Breast epithelium (tissue), 4 donors: ENCODE data around the gene DET1. TPM values are rescaled to one million over a fixed set of nuclear protein-coding genes. Genes with fewer than 3 reads are reported as not detected.

Source experiments
- DNase-seq, 2 donors: peaks; one replicate each; pipeline ENCODE4 v3.0.0-alpha.2; 2019; ENCODE audit warnings: low spot score in 2 of 2
- H3K27ac ChIP-seq, 2 donors: fragments of 200-600 bp; sonication (generic) in 1 of 2; one replicate each; pipeline ENCODE4 v1.5.1; 2016 to 2019; ENCODE audit warnings: mild to moderate bottlenecking in 1 of 2
- H3K27me3 ChIP-seq, 2 donors: fragments of 200-600 bp; sonication (generic) in 1 of 2; one replicate each; pipeline versions ENCODE4 v1.5.1 to v1.6.0; 2017 to 2019; ENCODE audit warnings: control low read depth in 1 of 2, mild to moderate bottlenecking in 1 of 2
- H3K36me3 ChIP-seq: fragments of 200-600 bp; one replicate; pipeline ENCODE4 v1.5.1; 2019
- H3K4me1 ChIP-seq, 2 donors: fragments of 200-600 bp; sonication (generic); one replicate each; pipeline ENCODE4 v1.5.1; 2016 to 2019; ENCODE audit warnings: control low read depth in 1 of 2
- H3K4me3 ChIP-seq, 3 donors: fragments of 200-600 bp; sonication (generic); 1 replicate in 2 of 3; 2 replicates in 1 of 3; pipeline ENCODE4 v1.5.1; 2016 to 2019; ENCODE audit warnings: mild to moderate bottlenecking in 3 of 3, moderate library complexity in 2 of 3
- H3K9me3 ChIP-seq, 2 donors: fragments of 200-600 bp; sonication (generic) in 1 of 2; one replicate each; pipeline ENCODE4 v1.5.1; 2016 to 2019; ENCODE audit warnings: control low read depth in 1 of 2
- POLR2A ChIP-seq: fragments of 450-650 bp; IDR thresholded peaks from one replicate; pipeline ENCODE4 v1.6.1; 2016; ENCODE audit warnings: antibody characterized with exemption, mild to moderate bottlenecking, moderate library complexity
- POLR2AphosphoS5 ChIP-seq, 3 donors: sonication (generic); formaldehyde crosslinking; IDR thresholded peaks; one replicate each; pipeline ENCODE4 v1.6.1; 2017; ENCODE audit warnings: antibody characterized with exemption in 3 of 3
- intact Hi-C: fragments of 100-400 bp; cut with DNase I; formaldehyde crosslinking; loops from one replicate; pipeline ENCODE4 v1.15.1; 2023; ENCODE audit warnings: low total_unique reads
- total RNA-seq, 3 donors: library from RNA; depleted of rRNA; stranded (reverse); fragments of >200 nt; gene quantifications; one replicate each; pipeline ENCODE4 v1.1.0, GENCODE V29; 2016
- TF ChIP-seq, protein P1 (sequence below), 3 donors: fragments of 450-650 bp; IDR thresholded peaks; one replicate each; pipeline ENCODE4 v1.5.1; 2016 to 2017; ENCODE audit warnings: antibody characterized with exemption in 3 of 3, mild to moderate bottlenecking in 3 of 3, moderate library complexity in 3 of 3

DET1 gene
- total RNA-seq: 10 to 100 TPM in 2 of 3 donors, 1 to 10 TPM in 1; 7.2 to 19.6 (median 12.1) TPM

DNA sequence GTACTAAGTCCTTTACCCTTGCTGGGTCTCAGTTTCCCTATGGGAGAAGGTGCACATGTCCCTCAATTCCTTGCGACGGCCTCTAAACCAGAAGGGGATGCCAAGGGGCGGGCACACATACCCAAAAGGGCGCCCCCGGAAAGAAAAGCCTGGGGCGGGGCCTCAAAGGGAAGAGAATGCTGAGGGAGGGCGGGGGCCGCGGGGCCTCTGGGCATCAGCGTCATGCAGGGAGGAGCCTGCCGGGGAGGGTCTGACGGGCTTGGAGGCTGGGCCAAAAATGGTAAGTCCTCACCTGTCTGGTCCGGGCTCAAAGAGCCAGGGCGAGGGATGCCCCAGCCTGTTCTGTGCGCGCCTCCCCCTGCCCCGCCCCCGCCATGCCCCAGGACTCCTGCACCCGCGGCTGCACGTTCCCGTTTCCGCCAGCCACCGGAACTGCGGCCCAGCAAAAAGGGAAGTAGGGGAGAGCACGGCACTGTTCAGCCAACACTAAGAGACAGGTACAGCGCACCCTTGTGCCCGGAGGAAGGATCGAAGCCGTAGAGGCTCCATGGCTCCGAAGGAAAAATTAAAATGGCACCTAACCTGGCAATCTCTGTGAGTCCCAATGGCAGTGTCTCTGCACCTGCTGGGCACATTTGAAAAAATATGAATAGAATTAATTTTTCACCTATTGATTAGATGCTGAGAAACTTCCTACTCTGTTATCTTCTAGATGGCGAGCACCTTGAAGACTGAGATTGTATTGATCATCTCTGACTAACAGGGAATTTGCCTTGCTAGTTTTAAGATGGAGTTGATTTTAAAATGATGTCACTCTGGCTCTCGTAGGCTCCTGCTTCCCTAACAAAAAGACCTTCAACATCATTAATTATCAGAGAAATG, at the start of gene DET1:
Gene DET1, minus strand, starts transcription at position 434 of the 882 bp plus-strand sequence. CDS start 14,976 bp downstream, outside the sequence.
- no peaks in the 10 kb centered on the region for H3K36me3 ChIP-seq
- peak within 1 kb of the TSS; percentile 83 to 95 for H3K27ac ChIP-seq
- no peaks in the 10 kb centered on the region for H3K9me3 ChIP-seq
- no peaks in the 10 kb centered on the region for H3K27me3 ChIP-seq
- H3K4me3 ChIP-seq: peak within 1 kb of the TSS; percentile 63 to 78 (median 76)
- intact Hi-C loops: no loop called here
- H3K4me1 ChIP-seq: no peaks in the 10 kb centered on the region
- TF ChIP-seq, protein P1, sequence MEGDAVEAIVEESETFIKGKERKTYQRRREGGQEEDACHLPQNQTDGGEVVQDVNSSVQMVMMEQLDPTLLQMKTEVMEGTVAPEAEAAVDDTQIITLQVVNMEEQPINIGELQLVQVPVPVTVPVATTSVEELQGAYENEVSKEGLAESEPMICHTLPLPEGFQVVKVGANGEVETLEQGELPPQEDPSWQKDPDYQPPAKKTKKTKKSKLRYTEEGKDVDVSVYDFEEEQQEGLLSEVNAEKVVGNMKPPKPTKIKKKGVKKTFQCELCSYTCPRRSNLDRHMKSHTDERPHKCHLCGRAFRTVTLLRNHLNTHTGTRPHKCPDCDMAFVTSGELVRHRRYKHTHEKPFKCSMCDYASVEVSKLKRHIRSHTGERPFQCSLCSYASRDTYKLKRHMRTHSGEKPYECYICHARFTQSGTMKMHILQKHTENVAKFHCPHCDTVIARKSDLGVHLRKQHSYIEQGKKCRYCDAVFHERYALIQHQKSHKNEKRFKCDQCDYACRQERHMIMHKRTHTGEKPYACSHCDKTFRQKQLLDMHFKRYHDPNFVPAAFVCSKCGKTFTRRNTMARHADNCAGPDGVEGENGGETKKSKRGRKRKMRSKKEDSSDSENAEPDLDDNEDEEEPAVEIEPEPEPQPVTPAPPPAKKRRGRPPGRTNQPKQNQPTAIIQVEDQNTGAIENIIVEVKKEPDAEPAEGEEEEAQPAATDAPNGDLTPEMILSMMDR (IDR thresholded peaks at IDR 0.05): peak in 2 of 3 donors; percentile 43 to 58
- TF ChIP-seq POLR2AphosphoS5 (IDR thresholded peaks at IDR 0.05) (peak in 2 of 3 donors; percentile 31 to 58), POLR2A (no peak)
- peak; percentile 92 to 93 for DNase-seq

DNA sequence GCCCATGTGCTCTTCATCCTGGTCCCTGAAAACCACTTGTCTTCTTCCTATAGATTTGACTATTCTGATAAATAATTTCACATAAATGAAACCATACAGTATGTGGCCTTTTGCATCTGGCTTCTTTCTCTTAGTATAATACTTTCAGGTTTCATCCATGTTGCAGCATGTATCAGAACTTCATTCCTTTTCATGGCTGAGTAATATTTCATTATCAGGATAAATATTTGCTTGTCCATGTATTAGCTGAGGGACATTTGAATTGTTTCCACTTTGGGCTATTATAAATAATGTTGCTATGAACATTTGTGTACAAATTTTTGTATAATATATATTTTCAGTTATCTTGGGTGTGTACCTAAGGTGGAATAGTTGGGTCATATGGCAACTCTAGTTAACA, 44.9 kb upstream of the DET1 start:
- Histone ChIP-seq H3K36me3 (no peaks in the 10 kb centered on the region), H3K27ac (no peak overlapping the region), H3K27me3 (no peaks in the 10 kb centered on the region), H3K4me1 (no peaks in the 10 kb centered on the region), H3K4me3 (no peak overlapping the region), H3K9me3 (no peaks in the 10 kb centered on the region)
- DNase-seq: no peak
- intact Hi-C loops: no loop called here
- TF ChIP-seq POLR2A (no peak), POLR2AphosphoS5 (IDR thresholded peaks at IDR 0.05) (no peak)
- TF ChIP-seq, protein P1 (IDR thresholded peaks at IDR 0.05): no peak

DNA sequence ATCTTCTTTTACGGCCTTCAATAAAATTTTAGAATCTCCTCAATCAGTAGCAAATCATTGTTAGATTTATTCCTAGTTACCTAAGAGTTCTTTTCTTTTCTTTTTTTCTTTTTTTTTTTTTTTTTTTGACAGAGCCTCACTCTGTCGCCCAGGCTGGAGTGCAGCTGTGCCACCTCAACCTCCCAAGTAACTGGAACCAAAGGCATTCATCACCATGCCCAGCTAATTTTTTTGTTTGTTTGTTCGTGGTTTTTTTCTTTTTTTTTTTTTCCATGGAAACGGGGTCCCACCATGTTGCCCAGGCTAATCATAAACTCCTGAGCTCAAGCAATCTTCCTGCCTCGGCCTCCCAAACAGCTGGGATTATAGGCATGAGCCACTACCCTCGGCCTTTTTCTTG, 44.3 kb upstream of the DET1 start:
- intact Hi-C loops: no loop called here
- Histone ChIP-seq H3K9me3 (no peaks in the 10 kb centered on the region), H3K27ac (no peak overlapping the region), H3K4me1 (no peaks in the 10 kb centered on the region), H3K4me3 (no peak overlapping the region), H3K36me3 (no peaks in the 10 kb centered on the region), H3K27me3 (no peaks in the 10 kb centered on the region)
- TF ChIP-seq POLR2AphosphoS5 (IDR thresholded peaks at IDR 0.05) (no peak), POLR2A (no peak)
- TF ChIP-seq, protein P1 (IDR thresholded peaks at IDR 0.05): no peak
- no peak for DNase-seq

DNA sequence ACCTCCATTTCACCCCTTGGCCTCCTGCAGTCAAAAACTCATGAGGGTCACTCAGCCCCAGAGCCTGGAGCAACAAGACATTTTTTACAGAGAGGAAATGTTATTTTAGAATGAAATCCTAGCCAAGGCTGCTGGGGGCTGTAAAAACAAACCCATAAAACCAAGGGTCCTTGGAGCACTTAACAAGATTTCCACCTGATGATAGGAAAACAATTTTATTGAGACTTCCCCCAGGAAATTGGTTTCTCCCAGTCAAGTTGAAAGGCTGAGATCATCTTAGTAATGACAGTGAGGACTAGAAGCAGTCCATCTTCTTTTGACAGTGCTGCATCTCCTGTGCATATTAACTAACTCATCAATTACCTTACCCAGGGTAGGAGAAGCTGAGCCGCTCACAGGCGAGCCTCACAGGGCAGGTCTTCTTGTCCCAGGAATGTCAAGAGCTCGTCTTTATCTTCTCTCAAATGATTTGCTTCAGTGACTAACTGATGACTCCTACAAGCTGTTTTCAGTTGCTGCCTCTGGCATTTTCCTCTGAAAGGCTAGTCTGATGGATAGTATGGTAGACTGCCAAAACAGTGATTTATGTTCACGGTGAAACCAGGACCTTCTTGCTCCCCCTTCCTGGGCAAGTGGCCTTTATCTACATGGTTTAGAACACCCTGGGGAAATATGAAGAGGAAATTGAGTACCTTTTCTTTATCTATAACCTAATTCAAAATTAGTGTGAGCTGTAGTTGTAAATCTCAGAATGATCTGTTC, 40.1 kb upstream of the DET1 start:
- Histone ChIP-seq H3K4me3 (no peak overlapping the region), H3K9me3 (peaks cover 0 to 4% of the 10 kb centered on the region in 2 donors), H3K27ac (no peak overlapping the region), H3K27me3 (no peaks in the 10 kb centered on the region), H3K4me1 (no peaks in the 10 kb centered on the region), H3K36me3 (no peaks in the 10 kb centered on the region)
- intact Hi-C loops: no loop called here
- DNase-seq: no peak
- TF ChIP-seq POLR2A: no peak
- TF ChIP-seq, protein P1 (IDR thresholded peaks at IDR 0.05): no peak
- no peak for TF ChIP-seq POLR2AphosphoS5 (IDR thresholded peaks at IDR 0.05)
